ENCODE measurements around the gene DMD.

Gene DMD

GRCh38 chrX:31320740-31321139 is 1890.6 kb downstream of the DMD start:
- no peaks in the 10 kb centered on the region for H3K4me1 ChIP-seq (ENCODE audit: control insufficient read depth, insufficient read depth, low read length, poor library complexity, severe bottlenecking)
- H3K27ac ChIP-seq (ENCODE audit: insufficient read depth, low read length, poor library complexity, severe bottlenecking) = no peak overlapping the region
- H3K27me3 ChIP-seq (replicated peaks; ENCODE audit: control insufficient read depth, insufficient read depth, low read length, poor library complexity, severe bottlenecking) = no peaks in the 10 kb centered on the region
- H3K9me3 ChIP-seq (ENCODE audit: control insufficient read depth, low read length) = no peaks in the 10 kb centered on the region
- no peaks in the 10 kb centered on the region for H3K36me3 ChIP-seq (ENCODE audit: control insufficient read depth, insufficient read depth, low read length)
- no peak overlapping the region for H3K4me3 ChIP-seq (ENCODE audit: insufficient read depth, low read depth, low read length, poor library complexity, severe bottlenecking)
- DNase-seq = no peak

- H3K4me3 ChIP-seq (ENCODE audit: insufficient read depth, low read depth, low read length, poor library complexity, severe bottlenecking) = no peak overlapping the region
- H3K9me3 ChIP-seq (ENCODE audit: control insufficient read depth, low read length) = no peaks in the 10 kb centered on the region
- H3K36me3 ChIP-seq (ENCODE audit: control insufficient read depth, insufficient read depth, low read length) = no peaks in the 10 kb centered on the region
- no peak overlapping the region for H3K27ac ChIP-seq (ENCODE audit: insufficient read depth, low read length, poor library complexity, severe bottlenecking)
- no peaks in the 10 kb centered on the region for H3K4me1 ChIP-seq (ENCODE audit: control insufficient read depth, insufficient read depth, low read length, poor library complexity, severe bottlenecking)
- DNase-seq = no peak
- H3K27me3 ChIP-seq (replicated peaks; ENCODE audit: control insufficient read depth, insufficient read depth, low read length, poor library complexity, severe bottlenecking) = no peaks in the 10 kb centered on the region
Observed at GRCh38 chrX:31319586-31319985, 1891.8 kb downstream of the DMD start.

- no peaks in the 10 kb centered on the region for H3K9me3 ChIP-seq (ENCODE audit: control insufficient read depth, low read length)
- DNase-seq = no peak
- H3K27ac ChIP-seq (ENCODE audit: insufficient read depth, low read length, poor library complexity, severe bottlenecking) = no peak overlapping the region
- H3K4me1 ChIP-seq (ENCODE audit: control insufficient read depth, insufficient read depth, low read length, poor library complexity, severe bottlenecking) = no peaks in the 10 kb centered on the region
- H3K4me3 ChIP-seq (ENCODE audit: insufficient read depth, low read depth, low read length, poor library complexity, severe bottlenecking) = no peak overlapping the region
- no peaks in the 10 kb centered on the region for H3K36me3 ChIP-seq (ENCODE audit: control insufficient read depth, insufficient read depth, low read length)
- H3K27me3 ChIP-seq (replicated peaks; ENCODE audit: control insufficient read depth, insufficient read depth, low read length, poor library complexity, severe bottlenecking) = no peaks in the 10 kb centered on the region
Observed at GRCh38 chrX:31318866-31319265, 1892.5 kb downstream of the DMD start.

GRCh38 chrX:31316340-31316991 is 1894.9 kb downstream of the DMD start:
- H3K27me3 ChIP-seq (replicated peaks; ENCODE audit: control insufficient read depth, insufficient read depth, low read length, poor library complexity, severe bottlenecking) = no peaks in the 10 kb centered on the region
- H3K9me3 ChIP-seq (ENCODE audit: control insufficient read depth, low read length) = no peaks in the 10 kb centered on the region
- no peaks in the 10 kb centered on the region for H3K36me3 ChIP-seq (ENCODE audit: control insufficient read depth, insufficient read depth, low read length)
- H3K27ac ChIP-seq (ENCODE audit: insufficient read depth, low read length, poor library complexity, severe bottlenecking) = no peak overlapping the region
- no peaks in the 10 kb centered on the region for H3K4me1 ChIP-seq (ENCODE audit: control insufficient read depth, insufficient read depth, low read length, poor library complexity, severe bottlenecking)
- no peak overlapping the region for H3K4me3 ChIP-seq (ENCODE audit: insufficient read depth, low read depth, low read length, poor library complexity, severe bottlenecking)
- DNase-seq = no peak

GRCh38 chrX:31314921-31315320 is 1896.4 kb downstream of the DMD start:
- no peak overlapping the region for H3K27ac ChIP-seq (ENCODE audit: insufficient read depth, low read length, poor library complexity, severe bottlenecking)
- H3K27me3 ChIP-seq (replicated peaks; ENCODE audit: control insufficient read depth, insufficient read depth, low read length, poor library complexity, severe bottlenecking) = no peaks in the 10 kb centered on the region
- no peak for DNase-seq
- H3K36me3 ChIP-seq (ENCODE audit: control insufficient read depth, insufficient read depth, low read length) = no peaks in the 10 kb centered on the region
- no peaks in the 10 kb centered on the region for H3K4me1 ChIP-seq (ENCODE audit: control insufficient read depth, insufficient read depth, low read length, poor library complexity, severe bottlenecking)
- H3K9me3 ChIP-seq (ENCODE audit: control insufficient read depth, low read length) = no peaks in the 10 kb centered on the region
- H3K4me3 ChIP-seq (ENCODE audit: insufficient read depth, low read depth, low read length, poor library complexity, severe bottlenecking) = no peak overlapping the region

GRCh38 chrX:31307952-31308351 is 1903.4 kb downstream of the DMD start:
- H3K9me3 ChIP-seq (ENCODE audit: control insufficient read depth, low read length) = no peaks in the 10 kb centered on the region
- no peak overlapping the region for H3K27ac ChIP-seq (ENCODE audit: insufficient read depth, low read length, poor library complexity, severe bottlenecking)
- H3K27me3 ChIP-seq (replicated peaks; ENCODE audit: control insufficient read depth, insufficient read depth, low read length, poor library complexity, severe bottlenecking) = no peaks in the 10 kb centered on the region
- H3K36me3 ChIP-seq (ENCODE audit: control insufficient read depth, insufficient read depth, low read length) = no peaks in the 10 kb centered on the region
- no peak for DNase-seq
- no peaks in the 10 kb centered on the region for H3K4me1 ChIP-seq (ENCODE audit: control insufficient read depth, insufficient read depth, low read length, poor library complexity, severe bottlenecking)
- H3K4me3 ChIP-seq (ENCODE audit: insufficient read depth, low read depth, low read length, poor library complexity, severe bottlenecking) = no peak overlapping the region

- H3K4me3 ChIP-seq (ENCODE audit: insufficient read depth, low read depth, low read length, poor library complexity, severe bottlenecking) = no peak overlapping the region
- H3K36me3 ChIP-seq (ENCODE audit: control insufficient read depth, insufficient read depth, low read length) = no peaks in the 10 kb centered on the region
- H3K9me3 ChIP-seq (ENCODE audit: control insufficient read depth, low read length) = no peaks in the 10 kb centered on the region
- no peak overlapping the region for H3K27ac ChIP-seq (ENCODE audit: insufficient read depth, low read length, poor library complexity, severe bottlenecking)
- no peaks in the 10 kb centered on the region for H3K4me1 ChIP-seq (ENCODE audit: control insufficient read depth, insufficient read depth, low read length, poor library complexity, severe bottlenecking)
- no peak for DNase-seq
- no peaks in the 10 kb centered on the region for H3K27me3 ChIP-seq (replicated peaks; ENCODE audit: control insufficient read depth, insufficient read depth, low read length, poor library complexity, severe bottlenecking)
Observed at GRCh38 chrX:31302573-31303075, 1908.7 kb downstream of the DMD start.

GRCh38 chrX:31301941-31302340 is 1909.4 kb downstream of the DMD start:
- Histone ChIP-seq H3K27ac (ENCODE audit: insufficient read depth, low read length, poor library complexity, severe bottlenecking) (no peak overlapping the region), H3K27me3 (replicated peaks; ENCODE audit: control insufficient read depth, insufficient read depth, low read length, poor library complexity, severe bottlenecking) (no peaks in the 10 kb centered on the region), H3K36me3 (ENCODE audit: control insufficient read depth, insufficient read depth, low read length) (no peaks in the 10 kb centered on the region), H3K4me3 (ENCODE audit: insufficient read depth, low read depth, low read length, poor library complexity, severe bottlenecking) (no peak overlapping the region), H3K4me1 (ENCODE audit: control insufficient read depth, insufficient read depth, low read length, poor library complexity, severe bottlenecking) (no peaks in the 10 kb centered on the region), H3K9me3 (ENCODE audit: control insufficient read depth, low read length) (no peaks in the 10 kb centered on the region)
- DNase-seq = no peak

- H3K9me3 ChIP-seq (ENCODE audit: control insufficient read depth, low read length) = no peaks in the 10 kb centered on the region
- no peaks in the 10 kb centered on the region for H3K27me3 ChIP-seq (replicated peaks; ENCODE audit: control insufficient read depth, insufficient read depth, low read length, poor library complexity, severe bottlenecking)
- no peak overlapping the region for H3K4me3 ChIP-seq (ENCODE audit: insufficient read depth, low read depth, low read length, poor library complexity, severe bottlenecking)
- no peaks in the 10 kb centered on the region for H3K4me1 ChIP-seq (ENCODE audit: control insufficient read depth, insufficient read depth, low read length, poor library complexity, severe bottlenecking)
- no peak for DNase-seq
- H3K27ac ChIP-seq (ENCODE audit: insufficient read depth, low read length, poor library complexity, severe bottlenecking) = no peak overlapping the region
- no peaks in the 10 kb centered on the region for H3K36me3 ChIP-seq (ENCODE audit: control insufficient read depth, insufficient read depth, low read length)
Observed at GRCh38 chrX:31301203-31301602, 1910.1 kb downstream of the DMD start.

GRCh38 chrX:31298916-31299315 is 1912.4 kb downstream of the DMD start:
- H3K36me3 ChIP-seq (ENCODE audit: control insufficient read depth, insufficient read depth, low read length) = no peaks in the 10 kb centered on the region
- no peaks in the 10 kb centered on the region for H3K4me1 ChIP-seq (ENCODE audit: control insufficient read depth, insufficient read depth, low read length, poor library complexity, severe bottlenecking)
- no peak for DNase-seq
- H3K27me3 ChIP-seq (replicated peaks; ENCODE audit: control insufficient read depth, insufficient read depth, low read length, poor library complexity, severe bottlenecking) = no peaks in the 10 kb centered on the region
- H3K4me3 ChIP-seq (ENCODE audit: insufficient read depth, low read depth, low read length, poor library complexity, severe bottlenecking) = no peak overlapping the region
- no peaks in the 10 kb centered on the region for H3K9me3 ChIP-seq (ENCODE audit: control insufficient read depth, low read length)
- H3K27ac ChIP-seq (ENCODE audit: insufficient read depth, low read length, poor library complexity, severe bottlenecking) = no peak overlapping the region
